ENCODE measurements around the gene GCNT2. TPM values are rescaled to one million over a fixed set of nuclear protein-coding genes. Genes with fewer than 3 reads are reported as not detected.

GCNT2 gene
- total RNA-seq, 1 donor from 2014 or later: 13.2 TPM

- no peak for TF ChIP-seq CTCF (IDR thresholded peaks at IDR 0.05; ENCODE audit: partially characterized antibody, unreplicated experiment)
- H3K9me3 Mint-ChIP-seq (ENCODE audit: unreplicated experiment): peaks cover 4% of the 10 kb centered on the region
These were observed 10.4 kb downstream of the GCNT2 start for GRCh38 chr6:10531503-10531902.

GRCh38 chr6:10531942-10532341 is 10.8 kb downstream of the GCNT2 start:
- Mint-ChIP-seq H3K27ac (ENCODE audit: unreplicated experiment) (no peak overlapping the region), H3K36me3 (ENCODE audit: unreplicated experiment) (no peaks in the 10 kb centered on the region), H3K4me1 (ENCODE audit: low read depth, unreplicated experiment) (no peaks in the 10 kb centered on the region), H3K4me3 (ENCODE audit: unreplicated experiment) (no peak overlapping the region), H3K27me3 (ENCODE audit: unreplicated experiment) (peaks cover 2% of the 10 kb centered on the region), H3K9me3 (ENCODE audit: unreplicated experiment) (peaks cover 4% of the 10 kb centered on the region)
- no peak for DNase-seq
- no peak for TF ChIP-seq CTCF (IDR thresholded peaks at IDR 0.05; ENCODE audit: partially characterized antibody, unreplicated experiment)

More at GRCh38 chr6:10531503-10531902, 10.4 kb downstream of the GCNT2 start:
- DNase-seq: no peak
- Mint-ChIP-seq H3K4me1 (ENCODE audit: low read depth, unreplicated experiment) (no peaks in the 10 kb centered on the region), H3K27ac (ENCODE audit: unreplicated experiment) (no peak overlapping the region), H3K36me3 (ENCODE audit: unreplicated experiment) (no peaks in the 10 kb centered on the region), H3K4me3 (ENCODE audit: unreplicated experiment) (no peak overlapping the region), H3K27me3 (ENCODE audit: unreplicated experiment) (peaks cover 2% of the 10 kb centered on the region)

- Mint-ChIP-seq H3K27ac (ENCODE audit: unreplicated experiment) (no peak overlapping the region), H3K9me3 (ENCODE audit: unreplicated experiment) (peaks cover 4% of the 10 kb centered on the region)
These were observed 11.2 kb downstream of the GCNT2 start for GRCh38 chr6:10532392-10532791.

GRCh38 chr6:10534419-10534762 is 13.2 kb downstream of the GCNT2 start:
- Mint-ChIP-seq H3K27ac (ENCODE audit: unreplicated experiment) (no peak overlapping the region), H3K9me3 (ENCODE audit: unreplicated experiment) (peaks cover 4% of the 10 kb centered on the region), H3K4me1 (ENCODE audit: low read depth, unreplicated experiment) (no peaks in the 10 kb centered on the region), H3K4me3 (ENCODE audit: unreplicated experiment) (no peak overlapping the region), H3K27me3 (ENCODE audit: unreplicated experiment) (peaks cover 2% of the 10 kb centered on the region), H3K36me3 (ENCODE audit: unreplicated experiment) (no peaks in the 10 kb centered on the region)
- no peak for DNase-seq
- TF ChIP-seq CTCF (IDR thresholded peaks at IDR 0.05; ENCODE audit: partially characterized antibody, unreplicated experiment): no peak

More at GRCh38 chr6:10532392-10532791, 11.2 kb downstream of the GCNT2 start:
- H3K4me1 Mint-ChIP-seq (ENCODE audit: low read depth, unreplicated experiment): no peaks in the 10 kb centered on the region
- no peak for DNase-seq
- no peak for TF ChIP-seq CTCF (IDR thresholded peaks at IDR 0.05; ENCODE audit: partially characterized antibody, unreplicated experiment)
- H3K27me3 Mint-ChIP-seq (ENCODE audit: unreplicated experiment): peaks cover 2% of the 10 kb centered on the region
- no peak overlapping the region for H3K4me3 Mint-ChIP-seq (ENCODE audit: unreplicated experiment)
- H3K36me3 Mint-ChIP-seq (ENCODE audit: unreplicated experiment): no peaks in the 10 kb centered on the region

- Mint-ChIP-seq H3K4me3 (ENCODE audit: unreplicated experiment) (no peak overlapping the region), H3K27me3 (ENCODE audit: unreplicated experiment) (peaks cover 2% of the 10 kb centered on the region), H3K36me3 (ENCODE audit: unreplicated experiment) (no peaks in the 10 kb centered on the region), H3K27ac (ENCODE audit: unreplicated experiment) (no peak overlapping the region), H3K4me1 (ENCODE audit: low read depth, unreplicated experiment) (no peaks in the 10 kb centered on the region), H3K9me3 (ENCODE audit: unreplicated experiment) (peaks cover 4% of the 10 kb centered on the region)
- no peak for DNase-seq
- no peak for TF ChIP-seq CTCF (IDR thresholded peaks at IDR 0.05; ENCODE audit: partially characterized antibody, unreplicated experiment)
These were observed 14.0 kb downstream of the GCNT2 start for GRCh38 chr6:10535193-10535592.

Measured in glutamatergic neuron (in vitro differentiated cells).